Esophagus squamous epithelium (tissue), 5 donors: ENCODE data around the gene OR1J4. TPM values are rescaled to one million over a fixed set of nuclear protein-coding genes. Genes with fewer than 3 reads are reported as not detected.
"Not testable (repeated sequence)": the region's sequence is repeated elsewhere in the genome, so short reads cannot be mapped to it uniquely, and the experiment has no call there.

Source experiments
- DNase-seq: peaks from one replicate; lab custom pipeline; 2025; lab: John Stamatoyannopoulos, UW
- H3K27ac ChIP-seq, 4 donors: fragments of 200-600 bp; sonication (generic); one replicate each; pipeline ENCODE4 v1.5.1; 2016 to 2019; ENCODE audit warnings: mild to moderate bottlenecking in 1 of 4
- H3K27me3 ChIP-seq, 4 donors: fragments of 200-600 bp; sonication (generic); 1 replicate in 3 of 4; 2 replicates in 1 of 4; pipeline versions ENCODE4 v1.5.1 to v1.6.0; 2017 to 2021; ENCODE audit warnings: antibody characterized with exemption in 1 of 4
- H3K36me3 ChIP-seq, 3 donors: fragments of 200-600 bp; sonication (generic); one replicate each; pipeline ENCODE4 v1.5.1; 2016 to 2019
- H3K4me1 ChIP-seq, 3 donors: fragments of 200-600 bp; sonication (generic); one replicate each; pipeline ENCODE4 v1.5.1; 2017 to 2019
- H3K4me3 ChIP-seq, 4 donors: fragments of 200-600 bp; sonication (generic); 1 replicate in 3 of 4; 2 replicates in 1 of 4; pipeline ENCODE4 v1.5.1; 2016 to 2019; ENCODE audit warnings: mild to moderate bottlenecking in 2 of 4, moderate library complexity in 1 of 4
- H3K9me3 ChIP-seq, 3 donors: fragments of 200-600 bp; sonication (generic); one replicate each; pipeline ENCODE4 v1.5.1; 2016 to 2019
- CTCF ChIP-seq, 6 experiments: fragments of 450-650 bp in 4 of 6; fragments of 200-600 bp in 2 of 6; sonication (generic) in 2 of 6; IDR thresholded peaks; one replicate each; pipeline ENCODE4 v1.5.1; 2016 to 2019; ENCODE audit warnings: antibody characterized with exemption in 6 of 6, mild to moderate bottlenecking in 4 of 6, moderate library complexity in 4 of 6
- POLR2A ChIP-seq, 4 donors: fragments of 450-650 bp; IDR thresholded peaks; one replicate each; pipeline ENCODE4 v1.6.1; 2017; ENCODE audit warnings: antibody characterized with exemption in 4 of 4, mild to moderate bottlenecking in 4 of 4, moderate library complexity in 3 of 4
- WGBS, 2 donors: methylation state at CpG; one replicate each; pipeline ENCODE4 v1.1.5; 2018; 5-methylcytosine and 5-hydroxymethylcytosine counted together
- intact Hi-C: fragments of 100-400 bp; cut with DNase I; formaldehyde crosslinking; loops from one replicate; pipeline ENCODE4 v1.15.0; 2022
- total RNA-seq, 4 donors: library from RNA; depleted of rRNA; stranded (reverse); fragments of >200 nt; gene quantifications; one replicate each; pipeline ENCODE4 v1.1.0, GENCODE V29; 2016
- donor health status: DM: yes; HTN: yes; CAD: no.

OR1J4 gene
- total RNA-seq, 4 donors from 2014 or later, result not detected

GRCh38 chr9:122519376-122519775, 435 bp downstream of the OR1J4 start:
- intact Hi-C loops, result no loop called here

GRCh38 chr9:122526602-122527001, 7.7 kb downstream of the OR1J4 start:
- WGBS, 2 donors, result 69 to 77% methylated on average over 10 of the region's 10 CpGs

More at GRCh38 chr9:122519376-122519775, 435 bp downstream of the OR1J4 start:
- Histone ChIP-seq H3K9me3 (no peaks in the 10 kb centered on the region), H3K27ac (no peak overlapping the region), H3K4me1 (no peaks in the 10 kb centered on the region), H3K4me3 (no peak overlapping the region), H3K36me3 (no peaks in the 10 kb centered on the region), H3K27me3 (no peaks in the 10 kb centered on the region)
- DNase-seq, result no peak
- TF ChIP-seq POLR2A (IDR thresholded peaks at IDR 0.05) (no peak), CTCF (IDR thresholded peaks at IDR 0.05) (no peak)
- 88 to 97% methylated on average over 3 of the region's 3 CpGs for WGBS, 2 donors

GRCh38 chr9:122527193-122527592, 8.3 kb downstream of the OR1J4 start, which contains the start of gene OR1N1:
TSS of gene OR1N1 (minus strand) at chr9:122527293. CDS start at chr9:122527293, 0 bp downstream.
- intact Hi-C loops, result no loop called here
- TF ChIP-seq POLR2A (IDR thresholded peaks at IDR 0.05) (no peak), CTCF (IDR thresholded peaks at IDR 0.05) (no peak)
- DNase-seq, result no peak
- WGBS, 2 donors, result 78 to 91% methylated on average over 3 of the region's 3 CpGs
- Histone ChIP-seq H3K27me3 (no peaks in the 10 kb centered on the region), H3K9me3 (no peaks in the 10 kb centered on the region), H3K27ac (no peak within 1 kb of the TSS), H3K4me3 (no peak within 1 kb of the TSS), H3K4me1 (no peaks in the 10 kb centered on the region), H3K36me3 (no peaks in the 10 kb centered on the region)

More at GRCh38 chr9:122526602-122527001, 7.7 kb downstream of the OR1J4 start:
- H3K4me1 ChIP-seq, result no peaks in the 10 kb centered on the region
- H3K36me3 ChIP-seq, result no peaks in the 10 kb centered on the region
- H3K9me3 ChIP-seq, result no peaks in the 10 kb centered on the region
- intact Hi-C loops, result no loop called here
- H3K27me3 ChIP-seq, result no peaks in the 10 kb centered on the region
- H3K4me3 ChIP-seq, result no peak overlapping the region
- TF ChIP-seq CTCF (IDR thresholded peaks at IDR 0.05) (no peak), POLR2A (IDR thresholded peaks at IDR 0.05) (no peak)
- no peak for DNase-seq
- H3K27ac ChIP-seq, result no peak overlapping the region

- H3K4me3 ChIP-seq, H3K27me3 ChIP-seq, intact Hi-C loops, H3K4me1 ChIP-seq, H3K36me3 ChIP-seq, H3K9me3 ChIP-seq, H3K27ac ChIP-seq, DNase-seq: not testable (repeated sequence)
- WGBS, 2 donors, result 61 to 66% methylated on average over 4 of the region's 4 CpGs
Observed at GRCh38 chr9:122531157-122531556, 12.2 kb downstream of the OR1J4 start.

GRCh38 chr9:122536134-122536533, 17.2 kb downstream of the OR1J4 start:
- H3K9me3 ChIP-seq, result no peaks in the 10 kb centered on the region
- WGBS, 2 donors, result 93% methylated on average over 1 of the region's 1 CpG
- H3K4me1 ChIP-seq, result no peaks in the 10 kb centered on the region
- DNase-seq, result no peak
- no peak overlapping the region for H3K27ac ChIP-seq
- H3K27me3 ChIP-seq, result no peaks in the 10 kb centered on the region
- no peak overlapping the region for H3K4me3 ChIP-seq
- TF ChIP-seq POLR2A (IDR thresholded peaks at IDR 0.05) (no peak), CTCF (IDR thresholded peaks at IDR 0.05) (no peak)
- intact Hi-C loops, result no loop called here
- H3K36me3 ChIP-seq, result no peaks in the 10 kb centered on the region

- DNase-seq, H3K27ac ChIP-seq, H3K4me3 ChIP-seq, H3K9me3 ChIP-seq, H3K4me1 ChIP-seq, H3K36me3 ChIP-seq, intact Hi-C loops, H3K27me3 ChIP-seq: not testable (repeated sequence)
- 62 to 67% methylated on average over 7 of the region's 7 CpGs for WGBS, 2 donors
Observed at GRCh38 chr9:122537066-122537465, 18.1 kb downstream of the OR1J4 start.
